ENCODE data around the gene ASB2. TPM values are rescaled to one million over a fixed set of nuclear protein-coding genes. Genes with fewer than 3 reads are reported as not detected.

Gene ASB2
- polyA plus RNA-seq, 1 of the 3 experiments (the other 2 are of a cell fraction): 0.15 TPM

- no peak overlapping the region for H3K9ac ChIP-seq
- H3K79me2 ChIP-seq (ENCODE audit: insufficient read depth): no peaks in the 10 kb centered on the region
- DNase-seq: no peak
- no peak overlapping the region for H3K4me2 ChIP-seq
- WGBS (ENCODE audit: low lambda C conversion rate): 85% methylated on average over 4 of the region's 4 CpGs
- H3F3A ChIP-seq (replicated peaks; ENCODE audit: insufficient read depth): no peaks in the 10 kb centered on the region
- H3K9me3 ChIP-seq: no peaks in the 10 kb centered on the region
- no peak overlapping the region for H2AFZ ChIP-seq (ENCODE audit: low read depth)
- CTCF ChIA-PET: interaction anchor here (1.0 to 2.5 kb wide), 5 partner anchors 9 to 117 kb away, joined by 3 to 12 read pairs (median 5); no protein-coding TSS in a partner anchor
- no peak overlapping the region for H3K4me3 ChIP-seq (ENCODE audit: low read depth in 2 of 2, low read length in 1 of 2)
- POLR2A ChIA-PET: no interaction called here
- TF ChIP-seq FOXM1 (IDR thresholded peaks at IDR 0.05; ENCODE audit: low read depth) (no peak), RCOR1 (IDR thresholded peaks at IDR 0.05; ENCODE audit: low read length) (no peak), EP300 (IDR thresholded peaks at IDR 0.05; ENCODE audit: borderline replicate concordance in 1 of 2, low read depth in 1 of 2, low read length in 1 of 2) (no peak), IRF3 (IDR thresholded peaks at IDR 0.05; ENCODE audit: low read depth, low read length) (no peak), ZBTB33 (IDR thresholded peaks at IDR 0.05; ENCODE audit: borderline replicate concordance, low read depth) (no peak), POLR2AphosphoS5 (IDR thresholded peaks at IDR 0.05; ENCODE audit: low read depth, low read length) (no peak), NFIC (IDR thresholded peaks at IDR 0.05; ENCODE audit: borderline replicate concordance) (no peak), GATA2 (CRISPR knock-in tag; IDR thresholded peaks at IDR 0.05) (no peak)
- H3K36me3 ChIP-seq (replicated peaks in 1 of 2; ENCODE audit: control insufficient read depth in 1 of 2, insufficient read depth in 2 of 2, low read length in 1 of 2): no peaks in the 10 kb centered on the region
- no peaks in the 10 kb centered on the region for H3K4me1 ChIP-seq (ENCODE audit: control insufficient read depth in 1 of 2, insufficient read depth in 2 of 2, low read depth in 1 of 2, low read length in 1 of 2)
- no peaks in the 10 kb centered on the region for H4K20me1 ChIP-seq (ENCODE audit: insufficient read depth)
- peaks cover 4% of the 10 kb centered on the region; the same call in 1 of the 2 replicates for H3K27me3 ChIP-seq (ENCODE audit: insufficient read depth)
- no peaks in the 10 kb centered on the region for H3K9me2 ChIP-seq
- H3K27ac ChIP-seq (ENCODE audit: low read depth in 2 of 2, low read length in 1 of 2): no peak overlapping the region
Measured at GRCh38 chr14:94020267-94020666, 43.9 kb upstream of the ASB2 start.

DNA sequence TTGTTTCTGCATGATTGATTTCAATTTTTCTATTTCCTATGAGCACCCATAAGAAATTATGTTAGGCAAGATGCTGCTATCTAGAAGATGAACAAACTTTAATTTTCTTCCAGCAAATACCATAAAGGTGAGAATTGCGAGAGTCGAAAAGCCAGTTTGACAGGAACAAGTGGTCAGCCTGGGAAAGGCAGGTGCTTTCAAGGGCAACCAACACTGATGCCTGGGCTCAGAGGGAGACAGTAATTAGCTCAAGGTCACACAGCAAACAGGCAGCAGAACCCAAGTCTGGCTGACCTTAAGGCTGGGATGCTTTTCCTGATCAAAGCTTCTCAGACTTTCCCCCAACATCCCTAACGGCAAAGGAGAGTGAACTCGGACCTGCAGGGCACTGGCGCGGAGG, 43.0 kb upstream of the ASB2 start:
- Histone ChIP-seq H3K9me3 (no peaks in the 10 kb centered on the region), H4K20me1 (ENCODE audit: insufficient read depth) (no peaks in the 10 kb centered on the region), H3K27me3 (ENCODE audit: insufficient read depth) (peaks cover 6% of the 10 kb centered on the region; the same call in 1 of the 2 replicates), H3K27ac (ENCODE audit: low read depth in 2 of 2, low read length in 1 of 2) (no peak overlapping the region), H3K79me2 (ENCODE audit: insufficient read depth) (no peaks in the 10 kb centered on the region), H3K36me3 (replicated peaks in 1 of 2; ENCODE audit: control insufficient read depth in 1 of 2, insufficient read depth in 2 of 2, low read length in 1 of 2) (no peaks in the 10 kb centered on the region), H3K9ac (no peak overlapping the region), H3K4me2 (no peak overlapping the region), H2AFZ (ENCODE audit: low read depth) (no peak overlapping the region), H3K4me1 (ENCODE audit: control insufficient read depth in 1 of 2, insufficient read depth in 2 of 2, low read depth in 1 of 2, low read length in 1 of 2) (no peaks in the 10 kb centered on the region), H3K9me2 (no peaks in the 10 kb centered on the region), H3F3A (replicated peaks; ENCODE audit: insufficient read depth) (no peaks in the 10 kb centered on the region), H3K4me3 (ENCODE audit: low read depth in 2 of 2, low read length in 1 of 2) (no peak overlapping the region)
- POLR2A ChIA-PET: no interaction called here
- no peak for DNase-seq
- CTCF ChIA-PET: interaction anchor here (0.9 to 2.5 kb wide), 7 partner anchors 8 to 365 kb away, joined by 3 to 12 read pairs (median 4); no protein-coding TSS in a partner anchor
- 88% methylated on average over 6 of the region's 6 CpGs for WGBS (ENCODE audit: low lambda C conversion rate)
- TF ChIP-seq NRF1 (IDR thresholded peaks at IDR 0.05; ENCODE audit: low read depth, low read length) (no peak), FOXM1 (IDR thresholded peaks at IDR 0.05; ENCODE audit: low read depth) (no peak), RXRA (IDR thresholded peaks at IDR 0.05; ENCODE audit: borderline replicate concordance, low read depth) (no peak), EP300 (IDR thresholded peaks at IDR 0.05; ENCODE audit: borderline replicate concordance in 1 of 2, low read depth in 1 of 2, low read length in 1 of 2) (no peak), RCOR1 (IDR thresholded peaks at IDR 0.05; ENCODE audit: low read length) (no peak), CHD2 (IDR thresholded peaks at IDR 0.05; ENCODE audit: low read length, partially characterized antibody) (no peak)
- TF ChIP-seq, protein P1, sequence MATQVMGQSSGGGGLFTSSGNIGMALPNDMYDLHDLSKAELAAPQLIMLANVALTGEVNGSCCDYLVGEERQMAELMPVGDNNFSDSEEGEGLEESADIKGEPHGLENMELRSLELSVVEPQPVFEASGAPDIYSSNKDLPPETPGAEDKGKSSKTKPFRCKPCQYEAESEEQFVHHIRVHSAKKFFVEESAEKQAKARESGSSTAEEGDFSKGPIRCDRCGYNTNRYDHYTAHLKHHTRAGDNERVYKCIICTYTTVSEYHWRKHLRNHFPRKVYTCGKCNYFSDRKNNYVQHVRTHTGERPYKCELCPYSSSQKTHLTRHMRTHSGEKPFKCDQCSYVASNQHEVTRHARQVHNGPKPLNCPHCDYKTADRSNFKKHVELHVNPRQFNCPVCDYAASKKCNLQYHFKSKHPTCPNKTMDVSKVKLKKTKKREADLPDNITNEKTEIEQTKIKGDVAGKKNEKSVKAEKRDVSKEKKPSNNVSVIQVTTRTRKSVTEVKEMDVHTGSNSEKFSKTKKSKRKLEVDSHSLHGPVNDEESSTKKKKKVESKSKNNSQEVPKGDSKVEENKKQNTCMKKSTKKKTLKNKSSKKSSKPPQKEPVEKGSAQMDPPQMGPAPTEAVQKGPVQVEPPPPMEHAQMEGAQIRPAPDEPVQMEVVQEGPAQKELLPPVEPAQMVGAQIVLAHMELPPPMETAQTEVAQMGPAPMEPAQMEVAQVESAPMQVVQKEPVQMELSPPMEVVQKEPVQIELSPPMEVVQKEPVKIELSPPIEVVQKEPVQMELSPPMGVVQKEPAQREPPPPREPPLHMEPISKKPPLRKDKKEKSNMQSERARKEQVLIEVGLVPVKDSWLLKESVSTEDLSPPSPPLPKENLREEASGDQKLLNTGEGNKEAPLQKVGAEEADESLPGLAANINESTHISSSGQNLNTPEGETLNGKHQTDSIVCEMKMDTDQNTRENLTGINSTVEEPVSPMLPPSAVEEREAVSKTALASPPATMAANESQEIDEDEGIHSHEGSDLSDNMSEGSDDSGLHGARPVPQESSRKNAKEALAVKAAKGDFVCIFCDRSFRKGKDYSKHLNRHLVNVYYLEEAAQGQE (IDR thresholded peaks at IDR 0.05; ENCODE audit: low read depth, low read length): no peak
- TF ChIP-seq, protein P2, sequence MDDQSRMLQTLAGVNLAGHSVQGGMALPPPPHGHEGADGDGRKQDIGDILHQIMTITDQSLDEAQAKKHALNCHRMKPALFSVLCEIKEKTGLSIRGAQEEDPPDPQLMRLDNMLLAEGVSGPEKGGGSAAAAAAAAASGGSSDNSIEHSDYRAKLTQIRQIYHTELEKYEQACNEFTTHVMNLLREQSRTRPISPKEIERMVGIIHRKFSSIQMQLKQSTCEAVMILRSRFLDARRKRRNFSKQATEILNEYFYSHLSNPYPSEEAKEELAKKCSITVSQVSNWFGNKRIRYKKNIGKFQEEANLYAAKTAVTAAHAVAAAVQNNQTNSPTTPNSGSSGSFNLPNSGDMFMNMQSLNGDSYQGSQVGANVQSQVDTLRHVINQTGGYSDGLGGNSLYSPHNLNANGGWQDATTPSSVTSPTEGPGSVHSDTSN (IDR thresholded peaks at IDR 0.05): no peak
- TF ChIP-seq, protein P3, sequence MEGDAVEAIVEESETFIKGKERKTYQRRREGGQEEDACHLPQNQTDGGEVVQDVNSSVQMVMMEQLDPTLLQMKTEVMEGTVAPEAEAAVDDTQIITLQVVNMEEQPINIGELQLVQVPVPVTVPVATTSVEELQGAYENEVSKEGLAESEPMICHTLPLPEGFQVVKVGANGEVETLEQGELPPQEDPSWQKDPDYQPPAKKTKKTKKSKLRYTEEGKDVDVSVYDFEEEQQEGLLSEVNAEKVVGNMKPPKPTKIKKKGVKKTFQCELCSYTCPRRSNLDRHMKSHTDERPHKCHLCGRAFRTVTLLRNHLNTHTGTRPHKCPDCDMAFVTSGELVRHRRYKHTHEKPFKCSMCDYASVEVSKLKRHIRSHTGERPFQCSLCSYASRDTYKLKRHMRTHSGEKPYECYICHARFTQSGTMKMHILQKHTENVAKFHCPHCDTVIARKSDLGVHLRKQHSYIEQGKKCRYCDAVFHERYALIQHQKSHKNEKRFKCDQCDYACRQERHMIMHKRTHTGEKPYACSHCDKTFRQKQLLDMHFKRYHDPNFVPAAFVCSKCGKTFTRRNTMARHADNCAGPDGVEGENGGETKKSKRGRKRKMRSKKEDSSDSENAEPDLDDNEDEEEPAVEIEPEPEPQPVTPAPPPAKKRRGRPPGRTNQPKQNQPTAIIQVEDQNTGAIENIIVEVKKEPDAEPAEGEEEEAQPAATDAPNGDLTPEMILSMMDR (IDR thresholded peaks at IDR 0.05): no peak
- TF ChIP-seq, protein P4, sequence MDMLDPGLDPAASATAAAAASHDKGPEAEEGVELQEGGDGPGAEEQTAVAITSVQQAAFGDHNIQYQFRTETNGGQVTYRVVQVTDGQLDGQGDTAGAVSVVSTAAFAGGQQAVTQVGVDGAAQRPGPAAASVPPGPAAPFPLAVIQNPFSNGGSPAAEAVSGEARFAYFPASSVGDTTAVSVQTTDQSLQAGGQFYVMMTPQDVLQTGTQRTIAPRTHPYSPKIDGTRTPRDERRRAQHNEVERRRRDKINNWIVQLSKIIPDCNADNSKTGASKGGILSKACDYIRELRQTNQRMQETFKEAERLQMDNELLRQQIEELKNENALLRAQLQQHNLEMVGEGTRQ (IDR thresholded peaks at IDR 0.05; ENCODE audit: borderline replicate concordance, low read depth, low read length): no peak

All from SK-N-SH (cell line).